IMR-90 (cell line): ENCODE data around the gene ZNF273. TPM values are rescaled to one million over a fixed set of nuclear protein-coding genes. Genes with fewer than 3 reads are reported as not detected.

Source experiments
- ATAC-seq: fragments of 200-7000 bp; cut with Tn5 transposase; 2 replicates; pipeline ENCODE4 v1.9.1; 2020; ENCODE audit warnings: low read depth, mild to moderate bottlenecking, moderate library complexity
- BruUV-seq: library from RNA; stranded (reverse); fragments of 400-500 nt; replicated peaks from 2 replicates; lab custom pipeline; 2021; lab: Mats Ljungman, UMichigan
- CTCF ChIA-PET: fragments of 300-600 bp; formaldehyde crosslinking; extraction: SDS; loops from one replicate; lab custom pipeline; 2021; ENCODE audit warnings: antibody characterized with exemption; lab: Yijun Ruan, JAX
- POLR2A ChIA-PET: fragments of 300-600 bp; sonication (Branson Sonifier 250); formaldehyde crosslinking; loops from one replicate; lab custom pipeline; 2022; ENCODE audit warnings: antibody characterized with exemption; ENCODE audit not compliant: unreplicated experiment; lab: Charles Lee
- DNase-seq: peaks from one replicate; pipeline ENCODE4 v3.0.0; 2013
- H2AFZ ChIP-seq: replicated peaks from 2 replicates; pipeline ENCODE3; 2013; ENCODE audit warnings: low read length, mild to moderate bottlenecking; ENCODE audit not compliant: poor library complexity
- H2AK5ac ChIP-seq: 2 replicates; pipeline ENCODE4 v1.6.1; 2013; ENCODE audit warnings: low read depth, low read length, inconsistent platforms
- H2AK9ac ChIP-seq: replicated peaks from 2 replicates; pipeline ENCODE3; 2013; ENCODE audit warnings: mild to moderate bottlenecking, low read depth, low read length, moderate library complexity; ENCODE audit not compliant: poor library complexity
- H2BK120ac ChIP-seq: 2 replicates; pipeline ENCODE4 v1.6.1; 2013; ENCODE audit warnings: low read depth, low read length, inconsistent platforms
- H2BK15ac ChIP-seq: 3 replicates; pipeline ENCODE4 v1.6.1; 2013; ENCODE audit warnings: low read depth, low read length, inconsistent platforms
- H2BK20ac ChIP-seq: 2 replicates; pipeline ENCODE4 v1.6.1; 2013; ENCODE audit warnings: low read depth, mild to moderate bottlenecking, inconsistent platforms, low read length, moderate library complexity
- H2BK5ac ChIP-seq: 2 replicates; pipeline ENCODE4 v1.6.1; 2013; ENCODE audit warnings: mild to moderate bottlenecking, low read depth, low read length, inconsistent platforms; ENCODE audit not compliant: poor library complexity, severe bottlenecking
- H3K14ac ChIP-seq: replicated peaks from 2 replicates; pipeline ENCODE4 v1.6.1; 2013; ENCODE audit warnings: low read depth, low read length, inconsistent platforms
- H3K18ac ChIP-seq: 2 replicates; pipeline ENCODE4 v1.6.1; 2013; ENCODE audit warnings: low read depth, low read length, control low read depth
- H3K23ac ChIP-seq: 2 replicates; pipeline ENCODE4 v1.6.1; 2013; ENCODE audit warnings: low read depth, low read length, inconsistent platforms
- H3K27ac ChIP-seq: 2 replicates; pipeline ENCODE4 v1.5.1; 2013; ENCODE audit warnings: mild to moderate bottlenecking, control low read depth, low read length; ENCODE audit not compliant: insufficient read depth
- H3K27me3 ChIP-seq: 2 replicates; pipeline ENCODE4 v1.6.1; 2013; ENCODE audit warnings: low read length; ENCODE audit not compliant: control insufficient read depth, insufficient read depth
- H3K36me3 ChIP-seq: 2 replicates; pipeline ENCODE4 v1.6.1; 2013; ENCODE audit warnings: low read length, mixed read lengths; ENCODE audit not compliant: control insufficient read depth, insufficient read depth
- H3K4ac ChIP-seq: 2 replicates; pipeline ENCODE4 v1.6.1; 2013; ENCODE audit warnings: low read depth, low read length, inconsistent platforms
- H3K4me1 ChIP-seq: 2 replicates; pipeline ENCODE4 v1.6.1; 2013; ENCODE audit warnings: low read length, mixed read lengths; ENCODE audit not compliant: control insufficient read depth, insufficient read depth
- H3K4me2 ChIP-seq: 2 replicates; pipeline ENCODE4 v1.6.1; 2013; ENCODE audit warnings: low read depth, mild to moderate bottlenecking, control low read depth, low read length, moderate library complexity
- H3K4me3 ChIP-seq: 2 replicates; pipeline ENCODE4 v1.5.1; 2013; ENCODE audit warnings: low read depth, mild to moderate bottlenecking, control low read depth, low read length, moderate library complexity; ENCODE audit not compliant: insufficient read depth
- H3K56ac ChIP-seq: 2 replicates; pipeline ENCODE4 v1.6.1; 2013; ENCODE audit warnings: low read length, inconsistent platforms; ENCODE audit not compliant: insufficient read depth; ENCODE audit errors: extremely low read depth
- H3K79me1 ChIP-seq, 2 experiments: 2 replicates each; pipeline ENCODE4 v1.6.1; 2013; ENCODE audit warnings: low read length in 2 of 2, inconsistent platforms in 1 of 2, low read depth in 1 of 2
- H3K9ac ChIP-seq: 2 replicates; pipeline ENCODE4 v1.6.1; 2013; ENCODE audit warnings: low read depth, low read length, control low read depth
- H3K9me1 ChIP-seq: 2 replicates; pipeline ENCODE4 v1.6.1; 2013; ENCODE audit warnings: low read length, inconsistent platforms; ENCODE audit not compliant: insufficient read depth
- H3K9me3 ChIP-seq: 2 replicates; pipeline ENCODE4 v1.6.1; 2013; ENCODE audit warnings: low read length; ENCODE audit not compliant: control insufficient read depth, insufficient read depth
- H4K20me1 ChIP-seq: 2 replicates; pipeline ENCODE4 v1.6.1; 2013; ENCODE audit warnings: low read length, inconsistent platforms; ENCODE audit not compliant: insufficient read depth
- H4K5ac ChIP-seq: 2 replicates; pipeline ENCODE4 v1.6.1; 2013; ENCODE audit warnings: mild to moderate bottlenecking, low read depth, low read length, control low read depth
- H4K8ac ChIP-seq, 2 experiments: 2 replicates each; pipeline ENCODE4 v1.6.1; 2013; ENCODE audit warnings: low read depth in 2 of 2, low read length in 2 of 2, control low read depth in 1 of 2, inconsistent platforms in 1 of 2
- H4K91ac ChIP-seq: 2 replicates; pipeline ENCODE4 v1.6.1; 2013; ENCODE audit warnings: low read depth, low read length, inconsistent platforms; ENCODE audit not compliant: insufficient read depth
- BHLHE40 ChIP-seq: fragments of 150-350 bp; IDR thresholded peaks from 2 replicates; pipeline ENCODE4 v1.6.1; 2016; ENCODE audit warnings: mild to moderate bottlenecking, low read depth, low read length
- CEBPB ChIP-seq: IDR thresholded peaks from 2 replicates; pipeline ENCODE4 v1.6.1; 2012; ENCODE audit warnings: low read depth, low read length, improper control_type of control experiment
- CHD1 ChIP-seq: IDR thresholded peaks from 2 replicates; pipeline ENCODE4 v1.6.1; 2012; ENCODE audit warnings: low read depth, low read length, improper control_type of control experiment
- FOS ChIP-seq: fragments of 150-350 bp; IDR thresholded peaks from 2 replicates; pipeline ENCODE4 v1.6.1; 2016; ENCODE audit warnings: low read depth, low read length
- MAFK ChIP-seq: IDR thresholded peaks from 2 replicates; pipeline ENCODE4 v1.6.1; 2012; ENCODE audit warnings: low read depth, low read length, improper control_type of control experiment
- MAZ ChIP-seq: IDR thresholded peaks from 2 replicates; pipeline ENCODE4 v1.6.1; 2012; ENCODE audit warnings: low read depth, mild to moderate bottlenecking, low read length, improper control_type of control experiment, moderate library complexity, borderline replicate concordance
- MXI1 ChIP-seq: IDR thresholded peaks from 2 replicates; pipeline ENCODE4 v1.6.1; 2012; ENCODE audit warnings: low read depth, mild to moderate bottlenecking, low read length, moderate library complexity, borderline replicate concordance
- NFE2L2 ChIP-seq: fragments of 150-350 bp; IDR thresholded peaks from 2 replicates; pipeline ENCODE4 v1.6.1; 2016; ENCODE audit warnings: low read depth, mild to moderate bottlenecking, low read length
- POLR2A ChIP-seq: IDR thresholded peaks from 2 replicates; pipeline ENCODE4 v1.6.1; 2012; ENCODE audit warnings: mild to moderate bottlenecking, low read depth, low read length
- RAD21 ChIP-seq: IDR thresholded peaks from 2 replicates; pipeline ENCODE4 v1.6.1; 2012; ENCODE audit warnings: low read length, improper control_type of control experiment
- RCOR1 ChIP-seq: IDR thresholded peaks from 2 replicates; pipeline ENCODE4 v1.6.1; 2012; ENCODE audit warnings: mild to moderate bottlenecking, low read length, improper control_type of control experiment; ENCODE audit not compliant: insufficient replicate concordance
- RFX5 ChIP-seq: IDR thresholded peaks from 2 replicates; pipeline ENCODE4 v1.8.0; 2012; ENCODE audit warnings: low read depth, mild to moderate bottlenecking, low read length, moderate library complexity
- SMC3 ChIP-seq: fragments of 150-350 bp; IDR thresholded peaks from 2 replicates; pipeline ENCODE4 v1.6.1; 2016; ENCODE audit warnings: low read depth, mild to moderate bottlenecking, antibody characterized with exemption, low read length, moderate library complexity
- USF2 ChIP-seq: fragments of 150-350 bp; IDR thresholded peaks from 2 replicates; pipeline ENCODE4 v1.6.1; 2017; ENCODE audit warnings: mild to moderate bottlenecking, antibody characterized with exemption, low read length, low read depth
- WGBS, 2 experiments: methylation state at CpG; one replicate each; pipeline versions ENCODE4 v1.1.5 to v1.1.7; 2013; ENCODE audit warnings: missing lambda C conversion rate in 2 of 2; ENCODE audit not compliant: insufficient read length in 1 of 2; ENCODE audit errors: extremely low coverage in 2 of 2; 5-methylcytosine and 5-hydroxymethylcytosine counted together
- dilution Hi-C: fragments of 300-500 bp; cut with HindIII; formaldehyde crosslinking; loops from one replicate; pipeline ENCODE4 v1.14.3; 2018; ENCODE audit warnings: low sequenced_read_pairs; ENCODE audit not compliant: unreplicated experiment
- in situ Hi-C: fragments of 300-500 bp; cut with MboI; formaldehyde crosslinking; loops from 3 replicates; pipeline ENCODE4 v1.14.3; 2019; ENCODE audit warnings: low sequenced_read_pairs, inconsistent platforms, mixed read lengths
- intact Hi-C: fragments of 100-400 bp; cut with micrococcal nuclease; formaldehyde crosslinking; loops from 2 replicates; pipeline ENCODE4 v1.10.0; 2022
- polyA plus RNA-seq, 3 experiments: library from polyadenylated mRNA; depleted of rRNA; stranded (reverse); fragments of >200 nt; gene quantifications; 2 replicates each; pipeline ENCODE4 v1.2.3, GENCODE V29; 2012; ENCODE audit warnings: low replicate concordance in 1 of 3
- total RNA-seq: library from RNA; depleted of rRNA; stranded (reverse); fragments of >200 nt; gene quantifications from 2 replicates; pipeline ENCODE4 v1.2.3, GENCODE V29; 2012
- TF ChIP-seq, protein P1 (sequence below): fragments of 150-350 bp; IDR thresholded peaks from 2 replicates; pipeline ENCODE4 v1.6.1; 2016; ENCODE audit warnings: low read depth, mild to moderate bottlenecking, low read length, moderate library complexity, borderline replicate concordance
- TF ChIP-seq, protein P2 (sequence below): conservative IDR thresholded peaks from 2 replicates; pipeline ENCODE4 v1.5.1; 2012; ENCODE audit warnings: mild to moderate bottlenecking, low read depth, low read length, improper control_type of control experiment

Gene ZNF273
- total and polyA plus RNA-seq, 2 of the 4 experiments (the other 2 are of a cell fraction), result 1.5 to 2.7 TPM

- DNase-seq (no peak), ATAC-seq (no peak)
- H3K9me3 ChIP-seq, result no peaks in the 10 kb centered on the region
- no peaks in the 10 kb centered on the region for H3K9me1 ChIP-seq
- H3K4me1 ChIP-seq, result peaks cover 4% of the 10 kb centered on the region; the same call in 1 of the 2 replicates
- POLR2A ChIA-PET, result no interaction called here
- no peak overlapping the region for H2AFZ ChIP-seq
- no peaks in the 10 kb centered on the region for H3K36me3 ChIP-seq
- H2BK120ac ChIP-seq, result no peak overlapping the region
- no peak overlapping the region for H4K8ac ChIP-seq
- H3K14ac ChIP-seq, result no peak overlapping the region
- WGBS, 2 experiments, result no CpG with 5 or more reads among the region's 2 CpGs
- H4K20me1 ChIP-seq, result no peaks in the 10 kb centered on the region; the same call in 1 of the 2 replicates
- no peak overlapping the region for H2AK5ac ChIP-seq
- H2BK20ac ChIP-seq, result no peak overlapping the region
- H3K23ac ChIP-seq, result no peak overlapping the region
- no TSS peak for BruUV-seq
- no peak overlapping the region for H2BK15ac ChIP-seq
- in situ Hi-C loops (no loop called here), intact Hi-C loops (no loop called here), dilution Hi-C loops (no loop called here)
- CTCF ChIA-PET, result no interaction called here
- H3K4ac ChIP-seq, result no peak overlapping the region
- no peak overlapping the region for H4K91ac ChIP-seq
- no peak overlapping the region for H2BK5ac ChIP-seq
- H4K5ac ChIP-seq, result no peak overlapping the region
- no peak overlapping the region for H2AK9ac ChIP-seq
- no peak overlapping the region for H3K18ac ChIP-seq
- H3K4me2 ChIP-seq, result no peak overlapping the region
- no peak overlapping the region for H3K4me3 ChIP-seq
- H3K27me3 ChIP-seq, result no peaks in the 10 kb centered on the region
- H3K56ac ChIP-seq, result no peak overlapping the region
- H3K9ac ChIP-seq, result no peak overlapping the region
- H3K27ac ChIP-seq, result no peak overlapping the region
- TF ChIP-seq CEBPB (no peak), MAZ (no peak), MXI1 (no peak), RAD21 (no peak), SMC3 (no peak), MAFK (no peak), POLR2A (no peak), FOS (no peak), BHLHE40 (no peak), RCOR1 (no peak), USF2 (no peak), CHD1 (no peak), NFE2L2 (no peak), RFX5 (no peak)
- TF ChIP-seq, protein P1, sequence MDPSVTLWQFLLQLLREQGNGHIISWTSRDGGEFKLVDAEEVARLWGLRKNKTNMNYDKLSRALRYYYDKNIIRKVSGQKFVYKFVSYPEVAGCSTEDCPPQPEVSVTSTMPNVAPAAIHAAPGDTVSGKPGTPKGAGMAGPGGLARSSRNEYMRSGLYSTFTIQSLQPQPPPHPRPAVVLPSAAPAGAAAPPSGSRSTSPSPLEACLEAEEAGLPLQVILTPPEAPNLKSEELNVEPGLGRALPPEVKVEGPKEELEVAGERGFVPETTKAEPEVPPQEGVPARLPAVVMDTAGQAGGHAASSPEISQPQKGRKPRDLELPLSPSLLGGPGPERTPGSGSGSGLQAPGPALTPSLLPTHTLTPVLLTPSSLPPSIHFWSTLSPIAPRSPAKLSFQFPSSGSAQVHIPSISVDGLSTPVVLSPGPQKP, result no peak
- TF ChIP-seq, protein P2, sequence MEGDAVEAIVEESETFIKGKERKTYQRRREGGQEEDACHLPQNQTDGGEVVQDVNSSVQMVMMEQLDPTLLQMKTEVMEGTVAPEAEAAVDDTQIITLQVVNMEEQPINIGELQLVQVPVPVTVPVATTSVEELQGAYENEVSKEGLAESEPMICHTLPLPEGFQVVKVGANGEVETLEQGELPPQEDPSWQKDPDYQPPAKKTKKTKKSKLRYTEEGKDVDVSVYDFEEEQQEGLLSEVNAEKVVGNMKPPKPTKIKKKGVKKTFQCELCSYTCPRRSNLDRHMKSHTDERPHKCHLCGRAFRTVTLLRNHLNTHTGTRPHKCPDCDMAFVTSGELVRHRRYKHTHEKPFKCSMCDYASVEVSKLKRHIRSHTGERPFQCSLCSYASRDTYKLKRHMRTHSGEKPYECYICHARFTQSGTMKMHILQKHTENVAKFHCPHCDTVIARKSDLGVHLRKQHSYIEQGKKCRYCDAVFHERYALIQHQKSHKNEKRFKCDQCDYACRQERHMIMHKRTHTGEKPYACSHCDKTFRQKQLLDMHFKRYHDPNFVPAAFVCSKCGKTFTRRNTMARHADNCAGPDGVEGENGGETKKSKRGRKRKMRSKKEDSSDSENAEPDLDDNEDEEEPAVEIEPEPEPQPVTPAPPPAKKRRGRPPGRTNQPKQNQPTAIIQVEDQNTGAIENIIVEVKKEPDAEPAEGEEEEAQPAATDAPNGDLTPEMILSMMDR, result no peak
- peaks cover 30 to 32% of the 10 kb centered on the region in 2 experiments for H3K79me1 ChIP-seq
These were observed 5.3 kb downstream of the ZNF273 start for GRCh38 chr7:64908358-64908757.
